Liver (tissue), 9 donors: ENCODE results near the gene RASD2. TPM values are rescaled to one million over a fixed set of nuclear protein-coding genes. Genes with fewer than 3 reads are reported as not detected.

Experiments used
- DNase-seq: peaks from one replicate; pipeline ENCODE4 v3.0.0-alpha.2; 2017; ENCODE audit warnings: low spot score
- H3K27ac ChIP-seq, 2 donors: one replicate each; pipeline ENCODE4 v1.7.0; 2013; ENCODE audit warnings: inconsistent platforms in 2 of 2, low read length in 2 of 2, control low read depth in 1 of 2, low read depth in 1 of 2, mild to moderate bottlenecking in 1 of 2
- H3K27me3 ChIP-seq, 4 donors: one replicate each; pipeline versions ENCODE4 v1.6.1 to v1.7.0; 2013; ENCODE audit warnings: low read length in 3 of 4, inconsistent platforms in 1 of 4, mild to moderate bottlenecking in 1 of 4, moderate library complexity in 1 of 4; ENCODE audit not compliant: control insufficient read depth in 4 of 4, insufficient read depth in 4 of 4
- H3K36me3 ChIP-seq, 4 donors: one replicate each; pipeline versions ENCODE4 v1.6.1 to v1.7.0; 2013; ENCODE audit warnings: low read length in 3 of 4, mild to moderate bottlenecking in 3 of 4, low read depth in 1 of 4, moderate library complexity in 1 of 4; ENCODE audit not compliant: control insufficient read depth in 4 of 4, insufficient read depth in 3 of 4
- H3K4me1 ChIP-seq, 4 donors: one replicate each; pipeline versions ENCODE4 v1.6.1 to v1.7.0; 2013; ENCODE audit warnings: low read length in 3 of 4, mild to moderate bottlenecking in 3 of 4, moderate library complexity in 1 of 4; ENCODE audit not compliant: control insufficient read depth in 4 of 4, insufficient read depth in 4 of 4
- H3K4me3 ChIP-seq, 3 donors: one replicate each; pipeline versions ENCODE4 v1.6.1 to v1.7.0; 2013; ENCODE audit warnings: low read length in 3 of 3, control low read depth in 1 of 3, low read depth in 1 of 3, mild to moderate bottlenecking in 1 of 3
- H3K9ac ChIP-seq, 2 donors: one replicate each; pipeline ENCODE4 v1.7.0; 2013; ENCODE audit warnings: low read length in 2 of 2, mild to moderate bottlenecking in 2 of 2, moderate library complexity in 2 of 2, control low read depth in 1 of 2, low read depth in 1 of 2
- H3K9me3 ChIP-seq, 4 donors: one replicate each; pipeline versions ENCODE4 v1.6.1 to v1.7.0; 2013; ENCODE audit warnings: low read length in 3 of 4; ENCODE audit not compliant: control insufficient read depth in 4 of 4
- ATF3 ChIP-seq: IDR thresholded peaks from 2 replicates; pipeline ENCODE4 v1.6.1; 2016; ENCODE audit warnings: antibody characterized with exemption
- CTCF ChIP-seq: fragments of 150-350 bp; IDR thresholded peaks from 2 replicates; pipeline ENCODE4 v1.5.1; 2017; ENCODE audit warnings: improper control_type of control experiment, low read depth, low read length; ENCODE audit not compliant: missing input control
- EGR1 ChIP-seq, 2 donors: IDR thresholded peaks; 2 replicates each; pipeline ENCODE4 v1.6.1; 2016 to 2018; ENCODE audit warnings: antibody characterized with exemption in 2 of 2, low read depth in 2 of 2
- FOXA1 ChIP-seq: IDR thresholded peaks from 2 replicates; pipeline ENCODE4 v1.6.1; 2016; ENCODE audit warnings: antibody characterized with exemption
- FOXA2 ChIP-seq: IDR thresholded peaks from 2 replicates; pipeline ENCODE4 v1.6.1; 2016; ENCODE audit warnings: antibody characterized with exemption
- GABPA ChIP-seq, 2 donors: IDR thresholded peaks in 1 of 2; conservative IDR thresholded peaks in 1 of 2; 2 replicates each; pipeline ENCODE4 v1.6.1; 2016; ENCODE audit warnings: antibody characterized with exemption in 2 of 2, mild to moderate bottlenecking in 1 of 2, moderate library complexity in 1 of 2
- HNF4A ChIP-seq, 2 donors: conservative IDR thresholded peaks; 2 replicates each; pipeline ENCODE4 v1.6.1; 2016; ENCODE audit warnings: antibody characterized with exemption in 2 of 2, mild to moderate bottlenecking in 2 of 2
- HNF4G ChIP-seq: IDR thresholded peaks from 2 replicates; pipeline ENCODE4 v1.6.1; 2016; ENCODE audit warnings: antibody characterized with exemption
- JUND ChIP-seq, 2 donors: IDR thresholded peaks; 2 replicates each; pipeline ENCODE4 v1.6.1; 2016; ENCODE audit warnings: antibody characterized with exemption in 2 of 2
- NR2F2 ChIP-seq: IDR thresholded peaks from 2 replicates; pipeline ENCODE4 v1.6.1; 2016; ENCODE audit warnings: antibody characterized with exemption
- RAD21 ChIP-seq, 2 donors: IDR thresholded peaks; 2 replicates each; pipeline ENCODE4 v1.6.1; 2016; ENCODE audit warnings: antibody characterized with exemption in 2 of 2, mild to moderate bottlenecking in 2 of 2
- REST ChIP-seq: IDR thresholded peaks from 2 replicates; pipeline ENCODE4 v1.6.1; 2016; ENCODE audit warnings: antibody characterized with exemption, mild to moderate bottlenecking
- RXRA ChIP-seq, 2 donors: IDR thresholded peaks; 2 replicates each; pipeline ENCODE4 v1.6.1; 2017 to 2018; ENCODE audit warnings: antibody characterized with exemption in 2 of 2, mild to moderate bottlenecking in 1 of 2
- SP1 ChIP-seq: IDR thresholded peaks from 2 replicates; pipeline ENCODE4 v1.6.1; 2018; ENCODE audit warnings: antibody characterized with exemption, mild to moderate bottlenecking
- TAF1 ChIP-seq: conservative IDR thresholded peaks from 2 replicates; pipeline ENCODE4 v1.6.1; 2016; ENCODE audit warnings: antibody characterized with exemption, mild to moderate bottlenecking
- YY1 ChIP-seq: IDR thresholded peaks from 2 replicates; pipeline ENCODE4 v1.6.1; 2016; ENCODE audit warnings: antibody characterized with exemption, mild to moderate bottlenecking
- ZBTB33 ChIP-seq: IDR thresholded peaks from 2 replicates; pipeline ENCODE4 v1.6.1; 2016; ENCODE audit warnings: antibody characterized with exemption
- WGBS: extraction: QIAGEN DNeasy Blood & Tissue Kit; methylation state at CpG from one replicate; pipeline ENCODE4 v1.1.7; 2013; 5-methylcytosine and 5-hydroxymethylcytosine counted together
- polyA plus RNA-seq, 2 donors: library from polyadenylated mRNA; stranded (reverse) in 1 of 2; unstranded in 1 of 2; fragments of 200-250 nt in 1 of 2; fragments of >200 nt in 1 of 2; fragmentation: Nextera tagmentation in 1 of 2; extraction: Ambion mirVana in 1 of 2; gene quantifications; one replicate each; pipeline versions ENCODE4 v1.2.1 to v1.2.3, GENCODE V29; 2013 to 2015
- total RNA-seq, 2 donors: library from RNA; depleted of rRNA; stranded (reverse); fragments of >200 nt; gene quantifications; one replicate each; pipeline ENCODE4 v1.2.3, GENCODE V29; 2014
- donor health status: healthy.
- donor health status: healthy.
- donor health status: healthy.
- donor health status: healthy.
- donor health status: healthy.

The RASD2 gene
- total and polyA plus RNA-seq, 4 donors, result under 0.01 to 0.05 TPM; not detected in 2

GRCh38 chr22:35517769-35518530 lies 22.7 kb upstream of the RASD2 start:
- Histone ChIP-seq H3K27me3 (peaks cover 0 to 6% (median under 1%) of the 10 kb centered on the region in 4 donors), H3K4me3 (no peak overlapping the region), H3K27ac (no peak overlapping the region), H3K4me1 (no peaks in the 10 kb centered on the region), H3K9me3 (no peaks in the 10 kb centered on the region), H3K9ac (no peak overlapping the region), H3K36me3 (no peaks in the 10 kb centered on the region)
- TF ChIP-seq GABPA (IDR thresholded peaks at IDR 0.05 in 1 of 2, conservative IDR thresholded peaks at IDR 0.05 in 1 of 2) (no peak), RAD21 (IDR thresholded peaks at IDR 0.05) (no peak), YY1 (no peak), EGR1 (IDR thresholded peaks at IDR 0.05; ENCODE audit: low read depth in 2 of 2) (no peak), RXRA (IDR thresholded peaks at IDR 0.05) (no peak), CTCF (no peak), REST (no peak), NR2F2 (no peak), FOXA2 (no peak), FOXA1 (no peak), ATF3 (no peak), SP1 (no peak)
- WGBS, result 57% methylated on average over 8 of the region's 8 CpGs
- no peak for DNase-seq

- Histone ChIP-seq H3K36me3 (no peaks in the 10 kb centered on the region), H3K4me1 (no peaks in the 10 kb centered on the region), H3K9me3 (no peaks in the 10 kb centered on the region), H3K4me3 (no peak overlapping the region), H3K27me3 (peaks cover 0 to 6% (median 0%) of the 10 kb centered on the region in 4 donors), H3K9ac (no peak overlapping the region), H3K27ac (no peak overlapping the region)
- WGBS, result 75% methylated on average over 7 of the region's 7 CpGs
- DNase-seq, result no peak
- TF ChIP-seq ATF3 (no peak), SP1 (no peak), TAF1 (no peak), YY1 (no peak), HNF4A (conservative IDR thresholded peaks at IDR 0.05) (no peak), REST (no peak), HNF4G (no peak), FOXA2 (no peak), EGR1 (IDR thresholded peaks at IDR 0.05; ENCODE audit: low read depth in 2 of 2) (no peak), CTCF (no peak), NR2F2 (no peak), JUND (IDR thresholded peaks at IDR 0.05) (no peak), ZBTB33 (no peak)
Observed at GRCh38 chr22:35518811-35519210, 21.8 kb upstream of the RASD2 start.
